ENCODE results near the gene VASH1.
"Not testable (repeated sequence)": the region's sequence is repeated elsewhere in the genome, so short reads cannot be mapped to it uniquely, and the experiment has no call there.

Gene VASH1

DNA sequence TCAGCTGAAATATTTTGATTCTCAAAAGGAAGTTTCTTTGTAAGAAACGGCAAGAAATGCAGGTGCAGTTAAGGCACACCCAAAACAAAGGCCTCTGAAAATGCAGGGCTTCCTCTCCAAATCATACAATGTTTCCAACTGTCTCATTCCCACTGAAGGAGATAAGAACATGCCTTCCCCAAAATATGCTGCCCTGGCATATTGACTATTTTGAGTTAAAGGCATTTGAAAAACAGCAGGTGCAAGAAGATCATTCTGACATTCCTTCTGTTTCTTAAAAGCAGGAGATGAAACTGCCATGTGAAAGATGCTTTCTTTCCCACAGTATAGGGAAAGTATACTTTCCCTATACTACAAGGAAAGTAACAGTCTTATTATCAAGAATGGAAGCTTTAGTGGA is 33.4 kb upstream of the VASH1 start:
- TF ChIP-seq, protein P1, sequence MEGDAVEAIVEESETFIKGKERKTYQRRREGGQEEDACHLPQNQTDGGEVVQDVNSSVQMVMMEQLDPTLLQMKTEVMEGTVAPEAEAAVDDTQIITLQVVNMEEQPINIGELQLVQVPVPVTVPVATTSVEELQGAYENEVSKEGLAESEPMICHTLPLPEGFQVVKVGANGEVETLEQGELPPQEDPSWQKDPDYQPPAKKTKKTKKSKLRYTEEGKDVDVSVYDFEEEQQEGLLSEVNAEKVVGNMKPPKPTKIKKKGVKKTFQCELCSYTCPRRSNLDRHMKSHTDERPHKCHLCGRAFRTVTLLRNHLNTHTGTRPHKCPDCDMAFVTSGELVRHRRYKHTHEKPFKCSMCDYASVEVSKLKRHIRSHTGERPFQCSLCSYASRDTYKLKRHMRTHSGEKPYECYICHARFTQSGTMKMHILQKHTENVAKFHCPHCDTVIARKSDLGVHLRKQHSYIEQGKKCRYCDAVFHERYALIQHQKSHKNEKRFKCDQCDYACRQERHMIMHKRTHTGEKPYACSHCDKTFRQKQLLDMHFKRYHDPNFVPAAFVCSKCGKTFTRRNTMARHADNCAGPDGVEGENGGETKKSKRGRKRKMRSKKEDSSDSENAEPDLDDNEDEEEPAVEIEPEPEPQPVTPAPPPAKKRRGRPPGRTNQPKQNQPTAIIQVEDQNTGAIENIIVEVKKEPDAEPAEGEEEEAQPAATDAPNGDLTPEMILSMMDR (conservative IDR thresholded peaks at IDR 0.05) = no peak

DNA sequence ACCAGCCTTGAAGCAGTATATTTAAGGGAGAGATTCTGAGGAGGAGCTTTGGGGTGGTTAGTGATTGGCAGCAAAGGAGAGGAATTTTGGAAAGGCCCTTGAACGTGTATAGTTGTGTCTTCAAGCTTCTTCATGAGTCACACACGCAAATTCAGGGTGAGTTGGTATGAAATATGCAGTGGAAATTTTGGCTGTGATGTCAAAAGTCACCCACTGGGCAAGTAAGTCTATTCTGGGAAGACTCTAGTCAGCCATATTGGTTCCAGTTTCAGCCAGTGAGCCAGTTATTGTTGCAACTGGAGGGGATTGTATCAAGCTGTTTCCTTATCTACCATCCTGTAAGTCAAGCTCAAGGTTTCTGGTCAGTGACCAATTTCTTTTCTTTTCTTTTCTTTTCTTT is 32.0 kb upstream of the VASH1 start:
- H3K27ac ChIP-seq = no peak overlapping the region
- TF ChIP-seq, protein P1 (conservative IDR thresholded peaks at IDR 0.05) = no peak

More for the DNA sequence above, 33.4 kb upstream of the VASH1 start:
- H3K27ac ChIP-seq = no peak overlapping the region

DNA sequence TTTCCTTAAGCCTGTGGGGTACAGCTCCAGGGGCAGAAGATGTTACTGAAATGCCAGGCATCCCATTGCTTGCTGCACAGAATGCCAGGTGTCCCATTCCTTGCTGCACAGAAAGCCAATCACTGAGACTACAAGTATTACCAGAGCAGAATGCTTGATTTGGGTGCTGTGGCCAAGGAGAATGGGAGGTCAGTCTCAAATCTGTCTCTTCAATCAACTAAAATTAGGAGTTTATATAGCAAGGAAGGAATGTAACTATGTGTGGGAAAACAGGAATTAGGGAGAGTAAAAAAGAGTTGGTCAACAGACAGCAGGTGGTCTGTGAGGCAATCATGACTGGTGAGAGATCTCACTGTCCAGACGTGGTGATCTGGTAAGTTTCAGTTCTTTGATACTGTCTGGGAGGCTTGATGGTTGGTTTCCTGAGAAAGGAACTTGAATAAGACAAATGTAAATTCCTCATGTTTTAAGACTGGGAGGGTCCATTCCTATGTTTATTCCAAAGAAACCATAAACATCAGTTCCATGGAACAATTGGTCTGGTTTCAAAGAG is 31.2 kb upstream of the VASH1 start:
- TF ChIP-seq, protein P1 (conservative IDR thresholded peaks at IDR 0.05) = no peak
- no peak overlapping the region for H3K27ac ChIP-seq

DNA sequence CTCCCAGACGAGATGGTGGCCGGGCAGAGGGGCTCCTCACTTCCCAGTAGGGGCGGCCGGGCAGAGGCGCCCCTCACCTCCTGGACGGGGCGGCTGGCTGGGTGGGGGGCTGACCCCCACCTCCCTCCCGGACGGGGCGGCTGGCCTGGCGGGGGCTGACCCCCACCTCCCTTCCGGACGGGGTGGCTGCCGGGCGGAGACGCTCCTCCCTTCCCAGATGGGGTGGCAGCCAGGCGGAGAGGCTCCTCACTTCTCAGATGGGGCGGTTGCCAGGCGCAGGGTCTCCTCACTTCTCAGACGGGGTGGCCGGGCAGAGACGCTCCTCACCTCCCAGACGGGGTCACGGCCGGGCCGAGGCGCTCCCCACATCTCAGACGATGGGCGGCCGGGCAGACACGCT is 26.8 kb upstream of the VASH1 start:
- H3K27ac ChIP-seq = not testable (repeated sequence)

DNA sequence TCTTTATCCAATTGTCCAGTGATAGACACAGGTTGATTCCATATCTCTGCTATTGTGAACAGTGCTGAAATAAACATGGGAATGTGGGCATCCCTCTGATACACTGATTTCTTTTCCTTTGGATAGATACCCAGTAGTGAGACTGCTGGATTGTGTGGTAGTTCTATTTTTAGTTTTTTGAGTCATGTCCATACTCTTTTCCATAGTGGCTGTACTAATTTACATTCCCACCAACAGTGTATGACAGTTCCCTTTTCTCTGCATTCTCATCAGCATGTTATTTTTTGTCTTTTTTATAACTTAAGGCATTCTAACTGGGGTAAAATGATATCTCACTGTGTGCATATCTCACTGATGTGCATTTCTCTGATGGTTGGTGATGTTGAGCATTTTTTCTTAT is 24.8 kb upstream of the VASH1 start:
- H3K27ac ChIP-seq = no peak overlapping the region
- TF ChIP-seq, protein P1 (conservative IDR thresholded peaks at IDR 0.05) = no peak

DNA sequence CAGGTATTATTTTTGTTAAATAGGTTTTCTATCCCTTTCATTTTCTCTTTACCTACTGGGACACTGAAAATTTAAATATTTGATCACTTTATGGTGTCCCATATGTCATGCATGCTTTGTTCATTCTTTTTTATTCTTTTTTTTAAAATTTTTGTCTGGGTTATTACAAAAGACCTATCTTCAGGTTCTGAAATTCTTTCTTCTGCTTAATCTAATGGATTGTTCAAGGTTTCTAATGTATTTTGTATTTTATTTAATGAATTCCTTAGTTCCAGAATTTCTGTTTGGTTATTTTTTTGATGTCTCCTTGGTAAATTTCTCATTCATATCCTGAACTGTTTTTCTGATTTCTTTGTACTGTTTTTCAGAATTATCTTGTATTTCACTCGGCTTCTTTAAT is 20.2 kb upstream of the VASH1 start:
- no peak overlapping the region for H3K27ac ChIP-seq
- TF ChIP-seq, protein P1 (conservative IDR thresholded peaks at IDR 0.05) = no peak

DNA sequence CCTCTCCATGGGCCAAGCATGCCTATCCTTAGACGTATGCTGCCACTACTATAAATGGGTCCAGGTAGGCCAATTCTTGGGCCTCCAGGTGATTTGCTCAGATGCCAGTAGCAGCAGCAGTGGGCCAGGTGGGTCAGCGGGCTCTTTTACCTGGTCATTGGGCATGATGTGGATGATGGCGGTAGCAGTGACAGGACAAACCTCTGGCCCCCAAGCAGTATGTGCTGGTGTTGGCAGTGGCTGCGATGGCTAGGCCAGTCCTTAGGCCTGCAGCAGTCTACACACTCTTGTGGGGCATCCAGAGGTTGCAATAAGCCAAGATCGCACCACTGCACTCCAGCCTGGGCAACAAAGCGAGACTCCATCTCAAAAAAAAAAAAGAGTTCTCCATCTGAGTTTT is 19.1 kb upstream of the VASH1 start:
- H3K27ac ChIP-seq = no peak overlapping the region
- TF ChIP-seq, protein P1 (conservative IDR thresholded peaks at IDR 0.05) = no peak

DNA sequence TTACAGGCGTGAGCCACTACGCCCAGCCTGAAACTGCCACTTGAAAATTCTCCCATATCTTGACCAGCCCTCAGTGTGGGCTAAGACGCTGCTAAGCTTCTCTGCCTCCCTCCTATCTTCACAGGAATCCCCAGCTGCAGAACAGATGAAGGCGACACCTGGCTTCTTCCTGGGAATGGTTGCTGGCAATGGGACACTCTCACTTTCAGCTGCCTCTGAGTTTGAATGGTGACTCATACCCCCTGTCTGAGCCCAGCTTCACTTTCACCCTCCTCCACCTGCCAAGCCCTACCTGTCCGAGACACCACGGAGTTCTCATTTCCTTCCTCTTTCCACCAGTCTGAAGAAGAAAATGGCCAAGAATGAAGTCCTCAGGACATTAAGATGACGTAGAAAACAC is 18.3 kb upstream of the VASH1 start:
- no peak overlapping the region for H3K27ac ChIP-seq
- TF ChIP-seq, protein P1 (conservative IDR thresholded peaks at IDR 0.05) = no peak

Measured in VCaP (cell line).